HepG2 (cell line): ENCODE measurements around the gene CLDN7. TPM values are rescaled to one million over a fixed set of nuclear protein-coding genes. Genes with fewer than 3 reads are reported as not detected.
A peak's percentile ranks its signal among the peaks of the same experiment; 100 is the strongest.

ENCODE experiments used
- ARNT ChIP-seq: fragments of 450-650 bp; IDR thresholded peaks from 2 replicates; pipeline ENCODE4 v1.6.1; 2017
- ATF7 ChIP-seq, 2 experiments: fragments of 450-650 bp in 1 of 2; sonication (generic) in 1 of 2; formaldehyde crosslinking in 1 of 2; IDR thresholded peaks; 2 replicates each; pipeline versions ENCODE4 v1.4.0 to v1.6.1; 2016 to 2020; ENCODE audit warnings: antibody characterized with exemption in 1 of 2, mild to moderate bottlenecking in 1 of 2, missing genetic modification reagents in 1 of 2
- BRF2 ChIP-seq: sonication (generic); formaldehyde crosslinking; IDR thresholded peaks from 2 replicates; pipeline ENCODE4 v1.8.1; 2022; ENCODE audit warnings: mild to moderate bottlenecking, missing genetic modification reagents
- ELF3 ChIP-seq: IDR thresholded peaks from 2 replicates; pipeline ENCODE4 v1.6.1; 2016; ENCODE audit warnings: missing genetic modification reagents, missing compliant biosample characterization
- ETV5 ChIP-seq: IDR thresholded peaks from 2 replicates; pipeline ENCODE4 v1.6.1; 2018; ENCODE audit warnings: missing biosample characterization, missing genetic modification reagents, inconsistent platforms, borderline replicate concordance
- GATAD2A ChIP-seq: IDR thresholded peaks from 2 replicates; pipeline ENCODE4 v1.6.1; 2016
- HMGXB3 ChIP-seq: sonication (generic); formaldehyde crosslinking; IDR thresholded peaks from 2 replicates; pipeline ENCODE4 v1.4.0; 2020; ENCODE audit warnings: missing genetic modification reagents, borderline replicate concordance
- PAXIP1 ChIP-seq: sonication (generic); formaldehyde crosslinking; conservative IDR thresholded peaks from 2 replicates; pipeline ENCODE4 v1.4.0; 2020; ENCODE audit warnings: mild to moderate bottlenecking, missing genetic modification reagents, moderate library complexity
- PTBP1 ChIP-seq: fragments of 200-400 bp; formaldehyde crosslinking; IDR thresholded peaks from 2 replicates; pipeline ENCODE4 v1.6.1; 2018; ENCODE audit warnings: low read length, low read depth; ENCODE audit not compliant: poor library complexity, severe bottlenecking
- SAP130 ChIP-seq: IDR thresholded peaks from 2 replicates; pipeline ENCODE4 v1.6.1; 2016; ENCODE audit warnings: low read depth
- SIX4 ChIP-seq: sonication (generic); formaldehyde crosslinking; IDR thresholded peaks from 2 replicates; pipeline ENCODE4 v1.4.0; 2020; ENCODE audit warnings: missing genetic modification reagents
- TBP ChIP-seq: sonication (generic); formaldehyde crosslinking; IDR thresholded peaks from 2 replicates; pipeline ENCODE4 v1.5.0; 2020; ENCODE audit warnings: missing genetic modification reagents
- ZNF24 ChIP-seq: fragments of 450-650 bp; IDR thresholded peaks from 2 replicates; pipeline ENCODE4 v1.6.1; 2017; ENCODE audit warnings: antibody characterized with exemption, mild to moderate bottlenecking
- ZNF251 ChIP-seq: sonication (generic); formaldehyde crosslinking; IDR thresholded peaks from 2 replicates; pipeline ENCODE4 v1.9.0; 2021; ENCODE audit warnings: mild to moderate bottlenecking, missing genetic modification reagents
- ZNF280B ChIP-seq: sonication (generic); formaldehyde crosslinking; IDR thresholded peaks from 2 replicates; pipeline ENCODE4 v1.5.0; 2020; ENCODE audit warnings: missing genetic modification reagents, mild to moderate bottlenecking, borderline replicate concordance
- ZNF597 ChIP-seq: sonication (generic); formaldehyde crosslinking; IDR thresholded peaks from 2 replicates; pipeline ENCODE4 v1.5.0; 2020; ENCODE audit warnings: missing genetic modification reagents
- ZNF644 ChIP-seq: IDR thresholded peaks from 2 replicates; pipeline ENCODE4 v1.6.1; 2016; ENCODE audit warnings: low read depth
- ZNF781 ChIP-seq: sonication (generic); formaldehyde crosslinking; IDR thresholded peaks from 2 replicates; pipeline ENCODE4 v1.5.1; 2020; ENCODE audit warnings: borderline replicate concordance, mild to moderate bottlenecking, missing genetic modification reagents; ENCODE audit errors: not compliant biosample characterization
- polyA plus RNA-seq, 8 experiments: library from polyadenylated mRNA; depleted of rRNA in 3 of 8; stranded (reverse) in 7 of 8; unstranded in 1 of 8; fragments of >200 nt; fragmentation: Illumina TruSeq in 4 of 8; extraction: Trizol in 4 of 8; gene quantifications; 2 replicates each; pipeline versions ENCODE4 v1.2.1 to v1.2.3, GENCODE V29; 2011 to 2016; ENCODE audit warnings: low read depth in 4 of 8, missing spikeins in 1 of 8, mixed read lengths in 1 of 8; ENCODE audit not compliant: insufficient read depth in 1 of 8
- total RNA-seq, 5 experiments: library from RNA; depleted of rRNA; stranded (reverse); fragments of >200 nt; fragmentation: Illumina TruSeq; extraction: Trizol; gene quantifications; 2 replicates each; pipeline ENCODE4 v1.2.3, GENCODE V29; 2016; ENCODE audit warnings: low read depth in 1 of 5

Gene CLDN7
- total and polyA plus RNA-seq, 2 of the 13 experiments (the other 11 are each of a cell fraction or from before 2014, with no cell fraction given) = not detected

- 0 out of 2 replicates have a peak, but pooled peaks have one; percentile 22 for TF ChIP-seq PAXIP1 (CRISPR knock-in tag)
- TF ChIP-seq ZNF597 = no peak
- peak; percentile 43; the same call in 1 of the 2 replicates for TF ChIP-seq ELF3
- no peak for TF ChIP-seq HMGXB3 (CRISPR knock-in tag)
- no peak for TF ChIP-seq ZNF24
- TF ChIP-seq ATF7 (IDR thresholded peaks at IDR 0.05) = no peak
- no peak for TF ChIP-seq ATF7 (CRISPR knock-in tag; IDR thresholded peaks at IDR 0.05)
- no peak for TF ChIP-seq ZNF644 (CRISPR knock-in tag)
- no peak for TF ChIP-seq PTBP1
- TF ChIP-seq SIX4 = no peak
- 0 out of 2 replicates have a peak, but pooled peaks have one; percentile 15 for TF ChIP-seq GATAD2A (CRISPR knock-in tag)
- peak; percentile 41; the same call in 1 of the 2 replicates for TF ChIP-seq ETV5
- 0 out of 2 replicates have a peak, but pooled peaks have one; percentile 24 for TF ChIP-seq SAP130 (CRISPR knock-in tag)
- no peak for TF ChIP-seq ZNF251
- no peak for TF ChIP-seq TBP (CRISPR knock-in tag)
- no peak for TF ChIP-seq BRF2 (CRISPR knock-in tag)
- no peak for TF ChIP-seq ZNF781 (CRISPR knock-in tag)
- TF ChIP-seq ARNT = no peak
- TF ChIP-seq ZNF280B = no peak
These were observed 17.2 kb upstream of the CLDN7 start (continued) for GRCh38 chr17:7279448-7279847.
